Uterus (tissue), 2 donors: Measurements from ENCODE around the gene CYGB.

ENCODE experiments used
- POLR2A ChIP-seq, 2 donors: fragments of 450-650 bp; IDR thresholded peaks; one replicate each; pipeline ENCODE4 v1.6.1; 2016; ENCODE audit warnings: antibody characterized with exemption in 2 of 2, mild to moderate bottlenecking in 1 of 2, moderate library complexity in 1 of 2
- TF ChIP-seq, protein P1 (sequence below), 4 experiments: fragments of 200-600 bp in 2 of 4; fragments of 450-650 bp in 2 of 4; sonication (generic) in 2 of 4; IDR thresholded peaks; one replicate each; pipeline ENCODE4 v1.5.1; 2016 to 2019; ENCODE audit warnings: antibody characterized with exemption in 4 of 4, mild to moderate bottlenecking in 2 of 4, moderate library complexity in 1 of 4

GRCh38 chr17:76569607-76570279 is 32.2 kb upstream of the CYGB start:
- TF ChIP-seq, protein P1, sequence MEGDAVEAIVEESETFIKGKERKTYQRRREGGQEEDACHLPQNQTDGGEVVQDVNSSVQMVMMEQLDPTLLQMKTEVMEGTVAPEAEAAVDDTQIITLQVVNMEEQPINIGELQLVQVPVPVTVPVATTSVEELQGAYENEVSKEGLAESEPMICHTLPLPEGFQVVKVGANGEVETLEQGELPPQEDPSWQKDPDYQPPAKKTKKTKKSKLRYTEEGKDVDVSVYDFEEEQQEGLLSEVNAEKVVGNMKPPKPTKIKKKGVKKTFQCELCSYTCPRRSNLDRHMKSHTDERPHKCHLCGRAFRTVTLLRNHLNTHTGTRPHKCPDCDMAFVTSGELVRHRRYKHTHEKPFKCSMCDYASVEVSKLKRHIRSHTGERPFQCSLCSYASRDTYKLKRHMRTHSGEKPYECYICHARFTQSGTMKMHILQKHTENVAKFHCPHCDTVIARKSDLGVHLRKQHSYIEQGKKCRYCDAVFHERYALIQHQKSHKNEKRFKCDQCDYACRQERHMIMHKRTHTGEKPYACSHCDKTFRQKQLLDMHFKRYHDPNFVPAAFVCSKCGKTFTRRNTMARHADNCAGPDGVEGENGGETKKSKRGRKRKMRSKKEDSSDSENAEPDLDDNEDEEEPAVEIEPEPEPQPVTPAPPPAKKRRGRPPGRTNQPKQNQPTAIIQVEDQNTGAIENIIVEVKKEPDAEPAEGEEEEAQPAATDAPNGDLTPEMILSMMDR (IDR thresholded peaks at IDR 0.05): no peak
- no peak for TF ChIP-seq POLR2A (IDR thresholded peaks at IDR 0.05)
